ENCODE results near the gene ATG7.

The ATG7 gene

GRCh38 chr3:11547498-11547897 lies 275.3 kb downstream of the ATG7 start:
- DNase-seq (ENCODE audit: low read depth in 2 of 2, low spot score in 1 of 2): no peak

DNA sequence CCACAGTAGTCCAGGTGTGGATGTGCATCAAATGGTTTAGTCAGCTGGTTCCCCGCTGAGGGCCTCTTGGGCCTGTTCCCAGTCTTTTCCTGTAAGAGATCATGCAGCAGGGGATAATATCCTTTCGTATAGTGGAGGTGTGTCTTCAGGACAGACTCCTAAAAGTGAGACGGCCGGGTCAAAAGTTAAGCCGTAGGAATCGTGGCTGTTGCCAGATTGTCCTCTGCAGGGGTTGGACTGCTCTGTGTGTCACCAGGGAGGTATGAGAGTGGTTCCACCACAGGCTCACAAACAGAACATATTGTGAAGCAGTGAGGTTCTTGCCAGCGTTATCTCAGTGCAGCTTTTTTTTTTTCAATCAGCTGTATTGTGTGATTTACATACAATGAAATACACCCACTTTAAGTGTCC lies 276.5 kb downstream of the ATG7 start:
- DNase-seq (ENCODE audit: low read depth in 2 of 2, low spot score in 1 of 2): no peak

- DNase-seq (ENCODE audit: low read depth in 2 of 2, low spot score in 1 of 2): no peak
These were observed 277.5 kb downstream of the ATG7 start for GRCh38 chr3:11549580-11550140.

- DNase-seq (ENCODE audit: low read depth in 2 of 2, low spot score in 1 of 2): no peak
These were observed 278.8 kb downstream of the ATG7 start for GRCh38 chr3:11551036-11551435.

GRCh38 chr3:11552289-11553264 lies 280.4 kb downstream of the ATG7 start:
- no peak for DNase-seq (ENCODE audit: low read depth in 2 of 2, low spot score in 1 of 2)

GRCh38 chr3:11553436-11554235 lies 281.4 kb downstream of the ATG7 start:
- DNase-seq (ENCODE audit: low read depth in 2 of 2, low spot score in 1 of 2): no peak

- no peak for DNase-seq (ENCODE audit: low read depth in 2 of 2, low spot score in 1 of 2)
These were observed 282.0 kb downstream of the ATG7 start for GRCh38 chr3:11554236-11554610.

DNA sequence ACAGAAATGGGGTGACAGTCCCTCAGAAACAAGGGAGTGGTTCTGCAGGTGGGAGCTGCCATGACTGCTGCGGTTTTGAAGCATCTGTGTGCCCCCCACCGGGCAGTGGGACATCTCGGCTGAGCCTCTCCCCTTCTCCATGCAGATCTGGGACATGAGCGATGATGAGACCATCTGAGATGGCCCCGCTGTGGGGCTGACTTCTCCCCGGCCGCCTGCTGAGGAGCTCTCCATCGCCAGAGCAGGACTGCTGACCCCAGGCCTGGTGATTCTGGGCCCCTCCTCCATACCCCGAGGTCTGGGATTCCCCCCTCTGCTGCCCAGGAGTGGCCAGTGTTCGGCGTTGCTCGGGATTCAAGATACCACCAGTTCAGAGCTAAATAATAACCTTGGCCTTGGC lies 282.5 kb downstream of the ATG7 start:
- DNase-seq (ENCODE audit: low read depth in 2 of 2, low spot score in 1 of 2): no peak

GRCh38 chr3:11555211-11555782 lies 283.1 kb downstream of the ATG7 start:
- DNase-seq (ENCODE audit: low read depth in 2 of 2, low spot score in 1 of 2): no peak

DNA sequence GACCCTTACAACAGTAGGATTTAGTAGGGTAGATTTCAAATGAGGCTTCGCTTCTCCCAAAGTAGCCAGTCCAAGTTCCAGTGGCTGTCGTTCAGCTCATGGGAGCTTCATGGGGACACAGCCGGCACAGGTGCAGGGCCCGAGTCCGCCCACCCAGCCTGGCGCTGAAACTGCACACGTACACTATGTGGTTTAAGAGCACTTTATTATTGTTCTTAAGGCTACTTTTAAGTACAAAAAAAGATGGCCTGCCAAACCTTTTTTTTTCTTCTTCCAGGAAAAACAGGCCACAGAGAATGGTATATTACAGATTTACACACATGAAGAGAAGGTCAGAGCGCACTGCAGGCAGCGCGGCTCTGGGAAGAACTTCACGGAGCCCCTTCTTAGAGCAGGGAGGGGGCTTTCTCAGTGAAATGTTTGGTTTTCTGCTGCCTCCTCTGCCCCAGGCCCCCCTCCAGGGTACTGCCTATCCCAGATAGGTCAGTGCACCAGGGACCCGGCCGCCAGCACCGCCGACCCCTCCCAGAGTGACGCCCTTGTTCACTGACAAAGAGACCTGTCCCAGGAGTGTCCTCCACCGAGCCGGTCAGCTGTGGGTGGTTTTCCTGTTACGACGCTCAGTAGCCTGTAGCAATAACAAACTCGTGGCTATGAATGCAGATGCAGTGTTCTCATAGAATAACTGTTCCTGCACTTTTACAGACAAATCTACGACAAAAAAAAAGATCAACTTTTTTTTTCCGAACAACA lies 283.9 kb downstream of the ATG7 start:
- no peak for DNase-seq (ENCODE audit: low read depth in 2 of 2, low spot score in 1 of 2)

DNA sequence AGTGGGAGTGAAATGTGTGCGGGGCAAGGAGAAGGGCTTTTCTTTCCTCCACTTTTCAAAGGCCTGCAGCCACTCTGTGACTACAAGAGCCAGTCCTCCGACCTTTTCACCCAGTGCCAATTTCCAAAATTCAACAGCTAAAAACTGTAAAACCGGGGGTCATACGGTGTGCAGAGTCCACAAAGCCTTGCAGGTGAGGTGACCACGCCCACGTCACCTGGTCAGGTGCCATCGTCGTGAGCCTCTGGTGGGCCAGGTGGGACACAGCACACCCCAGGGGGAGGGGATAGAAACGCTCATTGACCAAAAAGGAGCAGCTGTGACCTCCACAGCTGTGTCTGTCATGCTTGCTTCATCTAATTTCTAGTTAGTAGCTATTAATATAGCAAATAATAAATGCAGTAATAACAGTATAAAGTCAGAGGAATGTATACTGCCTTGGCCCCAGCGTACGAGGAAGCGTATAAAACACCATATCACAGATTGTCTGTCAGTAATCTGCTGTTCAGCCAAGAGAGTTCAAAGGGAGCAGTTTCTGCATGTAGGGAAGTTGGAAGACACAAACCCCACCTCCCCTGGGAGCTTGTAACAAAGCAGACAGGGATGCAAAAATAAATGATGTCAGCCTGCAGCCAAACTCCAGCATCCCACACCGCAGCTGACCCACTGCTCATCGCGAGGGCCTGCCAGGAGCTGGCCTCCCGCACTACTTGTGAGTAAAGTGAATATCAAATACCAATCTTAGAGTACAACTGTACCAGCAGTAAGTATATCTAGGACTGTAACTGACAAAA lies 284.9 kb downstream of the ATG7 start:
- no peak for DNase-seq (ENCODE audit: low read depth in 2 of 2, low spot score in 1 of 2)

GRCh38 chr3:11558002-11558401 lies 285.8 kb downstream of the ATG7 start:
- DNase-seq (ENCODE audit: low read depth in 2 of 2, low spot score in 1 of 2): no peak

DNA sequence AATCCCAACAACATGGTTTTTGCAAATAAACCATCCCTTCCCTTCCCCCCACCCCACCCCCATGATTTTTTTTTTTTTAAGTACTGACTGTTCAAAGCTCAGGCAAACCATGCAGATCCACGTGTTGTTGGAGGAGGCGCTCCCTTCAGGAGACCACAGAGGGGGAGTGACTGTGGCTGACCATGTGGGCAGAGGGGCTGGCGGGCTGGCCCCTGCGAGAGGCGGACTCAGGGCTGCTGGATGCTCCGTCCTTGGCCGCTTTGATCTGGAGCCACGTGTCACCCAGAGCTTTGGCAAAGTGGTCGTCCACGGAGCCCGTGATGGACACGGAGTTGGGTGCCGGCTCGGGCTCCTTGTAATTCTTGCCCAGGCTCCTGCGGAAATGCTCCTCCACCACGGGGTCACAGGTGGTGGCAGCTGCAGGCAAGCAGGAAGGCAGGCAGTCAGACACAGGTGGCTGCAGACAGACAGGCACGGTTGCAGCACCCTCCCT lies 286.3 kb downstream of the ATG7 start:
- no peak for DNase-seq (ENCODE audit: low read depth in 2 of 2, low spot score in 1 of 2)

DNA sequence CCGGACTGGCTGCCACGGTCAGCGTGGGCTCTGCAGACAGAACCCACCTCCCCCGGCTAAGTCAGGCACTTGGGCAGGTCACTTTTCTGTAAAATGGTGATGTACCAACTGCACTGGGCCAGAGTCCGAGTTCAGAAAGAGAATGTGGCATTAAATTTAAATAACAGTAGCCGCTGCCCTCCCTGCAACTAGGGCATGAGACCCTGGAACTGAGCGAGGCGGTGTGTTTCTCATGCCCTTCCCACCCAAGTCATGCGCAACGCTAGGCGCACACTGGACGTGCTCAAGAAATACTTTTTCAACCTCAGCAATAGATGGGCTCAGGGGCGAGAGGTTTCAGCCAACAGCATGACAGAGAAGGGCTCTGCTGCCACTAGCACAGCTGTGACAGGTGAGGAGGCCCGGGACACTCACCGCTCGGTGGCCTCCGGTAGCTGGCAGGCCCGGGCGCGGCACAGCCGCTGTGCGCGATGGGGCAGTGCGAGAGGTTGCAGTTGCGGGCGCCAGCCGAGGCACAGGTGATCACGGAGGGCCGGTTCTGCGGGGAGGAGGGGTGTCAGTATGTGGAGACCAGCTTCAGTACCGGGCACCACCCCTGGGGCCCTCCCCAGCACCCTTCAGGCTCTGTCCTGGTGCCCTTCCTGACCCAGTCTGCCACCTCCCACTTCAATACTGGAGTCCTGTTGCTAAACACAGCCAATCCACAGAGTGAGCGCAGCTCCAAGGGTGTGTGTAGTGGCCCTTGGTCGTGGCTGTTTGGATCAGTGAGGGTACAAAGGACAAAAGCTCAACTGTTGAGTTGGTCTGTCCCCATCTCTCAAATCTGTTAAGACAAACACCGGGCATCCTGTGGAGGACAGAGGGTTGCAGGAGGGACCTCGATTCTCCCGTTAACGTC lies 287.0 kb downstream of the ATG7 start:
- DNase-seq (ENCODE audit: low read depth in 2 of 2, low spot score in 1 of 2): no peak

- no peak for DNase-seq (ENCODE audit: low read depth in 2 of 2, low spot score in 1 of 2)
These were observed 287.8 kb downstream of the ATG7 start for GRCh38 chr3:11559816-11560633.

DNA sequence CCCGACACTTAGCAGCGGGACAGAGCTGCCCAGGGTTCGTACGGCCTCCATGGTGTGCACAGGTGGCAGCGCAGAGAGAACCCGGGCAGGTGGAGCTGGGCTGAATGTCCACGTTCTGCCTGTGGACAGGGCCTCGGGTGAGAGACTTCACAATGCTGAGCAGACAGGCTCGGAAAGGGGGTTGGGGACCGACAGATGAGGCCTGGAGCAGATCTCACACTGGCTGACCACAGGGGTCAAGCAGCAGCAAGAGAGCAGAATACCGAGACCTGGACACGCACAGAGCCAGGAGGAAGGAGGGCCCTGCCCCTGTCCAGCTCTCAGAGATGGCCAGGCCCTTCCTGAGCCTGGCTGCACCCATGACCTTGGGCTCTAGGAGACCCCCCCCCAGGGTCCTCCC lies 288.5 kb downstream of the ATG7 start:
- DNase-seq (ENCODE audit: low read depth in 2 of 2, low spot score in 1 of 2): no peak

- no peak for DNase-seq (ENCODE audit: low read depth in 2 of 2, low spot score in 1 of 2)
These were observed 290.2 kb downstream of the ATG7 start for GRCh38 chr3:11562277-11562881.

Data from stimulated activated CD8-positive, alpha-beta memory T cell treated with anti-CD3 and anti-CD28 coated beads, Interleukin-4, amount 100 ng/mL, for 1 hour (primary cell).